CD14-positive monocyte (primary cell): Measurements from ENCODE around the gene PDE8B. TPM values are rescaled to one million over a fixed set of nuclear protein-coding genes. Genes with fewer than 3 reads are reported as not detected.

Experiments
- DNase-seq, 3 donors: peaks; one replicate each; pipeline ENCODE4 v3.0.0-alpha.2; 2011 to 2022
- H2AFZ ChIP-seq: 2 replicates; pipeline ENCODE4 v1.6.0; 2012; ENCODE audit warnings: mild to moderate bottlenecking, low read depth, low read length, inconsistent platforms; ENCODE audit not compliant: insufficient read depth, poor library complexity, severe bottlenecking
- H3K27ac ChIP-seq, 2 donors: 1 replicate in 1 of 2; 2 replicates in 1 of 2; pipeline ENCODE4 v1.5.1; 2012 to 2013; ENCODE audit warnings: low read length in 2 of 2, control low read depth in 1 of 2, inconsistent platforms in 1 of 2, low read depth in 1 of 2, mild to moderate bottlenecking in 1 of 2
- H3K27me3 ChIP-seq, 2 donors: one replicate each; pipeline versions ENCODE4 v1.6.0 to v1.6.1; 2011 to 2013; ENCODE audit warnings: low read length in 2 of 2; ENCODE audit not compliant: control insufficient read depth in 2 of 2, insufficient read depth in 2 of 2
- H3K36me3 ChIP-seq, 2 donors: replicated peaks in 1 of 2; 1 replicate in 1 of 2; 2 replicates in 1 of 2; pipeline versions ENCODE4 v1.5.1 to v1.6.1; 2012 to 2013; ENCODE audit warnings: low read length in 2 of 2, control low read depth in 1 of 2, inconsistent platforms in 1 of 2, mild to moderate bottlenecking in 1 of 2; ENCODE audit not compliant: insufficient read depth in 2 of 2, control insufficient read depth in 1 of 2
- H3K4me1 ChIP-seq, 2 donors: 1 replicate in 1 of 2; 2 replicates in 1 of 2; pipeline versions ENCODE4 v1.5.1 to v1.6.1; 2012 to 2013; ENCODE audit warnings: low read length in 2 of 2, control low read depth in 1 of 2, inconsistent platforms in 1 of 2, mild to moderate bottlenecking in 1 of 2, moderate library complexity in 1 of 2; ENCODE audit not compliant: insufficient read depth in 2 of 2, control insufficient read depth in 1 of 2
- H3K4me2 ChIP-seq: replicated peaks from 2 replicates; pipeline ENCODE3; 2012; ENCODE audit warnings: low read length, moderate library complexity, mild to moderate bottlenecking; ENCODE audit not compliant: poor library complexity, severe bottlenecking; ENCODE audit errors: extremely low read depth
- H3K4me3 ChIP-seq, 3 experiments: fragments of 200-600 bp in 1 of 3; sonication (generic) in 1 of 3; replicated peaks in 1 of 3; 1 replicate in 2 of 3; 2 replicates in 1 of 3; pipeline ENCODE4 v1.5.1; 2011 to 2013; ENCODE audit warnings: low read length in 3 of 3, mild to moderate bottlenecking in 3 of 3, control low read depth in 2 of 3, low read depth in 2 of 3, inconsistent platforms in 1 of 3, moderate library complexity in 1 of 3
- H3K79me2 ChIP-seq: 2 replicates; pipeline ENCODE4 v1.6.0; 2012; ENCODE audit warnings: mild to moderate bottlenecking, control low read depth, inconsistent platforms, low read length, moderate library complexity; ENCODE audit not compliant: insufficient read depth
- H3K9ac ChIP-seq: 2 replicates; pipeline ENCODE4 v1.6.0; 2017; ENCODE audit warnings: low read length, mild to moderate bottlenecking; ENCODE audit not compliant: insufficient read depth, poor library complexity, severe bottlenecking
- H3K9me3 ChIP-seq, 2 donors: replicated peaks in 1 of 2; 1 replicate in 1 of 2; 2 replicates in 1 of 2; pipeline versions ENCODE4 v1.5.1 to v1.6.1; 2012 to 2013; ENCODE audit warnings: low read length in 2 of 2, control low read depth in 1 of 2; ENCODE audit not compliant: control insufficient read depth in 1 of 2, insufficient read depth in 1 of 2
- H4K20me1 ChIP-seq: 2 replicates; pipeline ENCODE4 v1.6.0; 2012; ENCODE audit warnings: mild to moderate bottlenecking, low read length, control low read depth, moderate library complexity; ENCODE audit not compliant: insufficient read depth
- H3K27ac Mint-ChIP-seq, 7 donors: one replicate each; pipeline ENCODE4 v1.8.0; 2020; ENCODE audit warnings: mild to moderate bottlenecking in 7 of 7, mixed read lengths in 7 of 7, moderate library complexity in 6 of 7, inconsistent platforms in 2 of 7
- H3K27me3 Mint-ChIP-seq, 3 donors: one replicate each; pipeline ENCODE4 v1.8.0; 2021 to 2022; ENCODE audit warnings: low read depth in 3 of 3, mild to moderate bottlenecking in 3 of 3, mixed read lengths in 3 of 3, moderate library complexity in 3 of 3, inconsistent platforms in 1 of 3
- H3K36me3 Mint-ChIP-seq, 2 donors: one replicate each; pipeline ENCODE4 v1.8.0; 2020; ENCODE audit warnings: mixed read lengths in 2 of 2, inconsistent platforms in 1 of 2, mild to moderate bottlenecking in 1 of 2
- H3K4me1 Mint-ChIP-seq: one replicate; pipeline ENCODE4 v1.8.0; 2020; ENCODE audit warnings: mild to moderate bottlenecking, mixed read lengths
- H3K4me3 Mint-ChIP-seq, 2 donors: one replicate each; pipeline ENCODE4 v1.8.0; 2020; ENCODE audit warnings: mild to moderate bottlenecking in 2 of 2, mixed read lengths in 2 of 2, moderate library complexity in 1 of 2
- H3K9me3 Mint-ChIP-seq, 7 donors: one replicate each; pipeline ENCODE4 v1.8.0; 2020 to 2022; ENCODE audit warnings: mixed read lengths in 7 of 7, mild to moderate bottlenecking in 6 of 7, moderate library complexity in 6 of 7, inconsistent platforms in 2 of 7
- WGBS: methylation state at CpG from one replicate; pipeline ENCODE4 v1.1.5; 2013; ENCODE audit warnings: missing lambda C conversion rate; ENCODE audit not compliant: insufficient coverage; 5-methylcytosine and 5-hydroxymethylcytosine counted together
- intact Hi-C, 2 donors: fragments of 100-400 bp; cut with micrococcal nuclease; formaldehyde crosslinking; loops; one replicate each; pipeline versions ENCODE4 v1.15.0 to v1.15.1; 2023
- polyA plus RNA-seq, 3 donors: library from polyadenylated mRNA; depleted of rRNA in 1 of 3; unstranded in 2 of 3; stranded (reverse) in 1 of 3; fragments of 300-500 nt in 2 of 3; fragments of >200 nt in 1 of 3; fragmentation: Illumina TruSeq in 2 of 3; gene quantifications; 1 replicate in 2 of 3; 2 replicates in 1 of 3; pipeline ENCODE4 v1.2.3, GENCODE V29; 2012 to 2021
- TF ChIP-seq, protein P1 (sequence below): fragments of 200-600 bp; IDR thresholded peaks from one replicate; pipeline ENCODE4 v1.8.0; 2022; ENCODE audit warnings: antibody characterized with exemption, mild to moderate bottlenecking

The PDE8B gene
- polyA plus RNA-seq, 3 donors, result 0.11 to 0.61 (median 0.29) TPM

- TF ChIP-seq, protein P1, sequence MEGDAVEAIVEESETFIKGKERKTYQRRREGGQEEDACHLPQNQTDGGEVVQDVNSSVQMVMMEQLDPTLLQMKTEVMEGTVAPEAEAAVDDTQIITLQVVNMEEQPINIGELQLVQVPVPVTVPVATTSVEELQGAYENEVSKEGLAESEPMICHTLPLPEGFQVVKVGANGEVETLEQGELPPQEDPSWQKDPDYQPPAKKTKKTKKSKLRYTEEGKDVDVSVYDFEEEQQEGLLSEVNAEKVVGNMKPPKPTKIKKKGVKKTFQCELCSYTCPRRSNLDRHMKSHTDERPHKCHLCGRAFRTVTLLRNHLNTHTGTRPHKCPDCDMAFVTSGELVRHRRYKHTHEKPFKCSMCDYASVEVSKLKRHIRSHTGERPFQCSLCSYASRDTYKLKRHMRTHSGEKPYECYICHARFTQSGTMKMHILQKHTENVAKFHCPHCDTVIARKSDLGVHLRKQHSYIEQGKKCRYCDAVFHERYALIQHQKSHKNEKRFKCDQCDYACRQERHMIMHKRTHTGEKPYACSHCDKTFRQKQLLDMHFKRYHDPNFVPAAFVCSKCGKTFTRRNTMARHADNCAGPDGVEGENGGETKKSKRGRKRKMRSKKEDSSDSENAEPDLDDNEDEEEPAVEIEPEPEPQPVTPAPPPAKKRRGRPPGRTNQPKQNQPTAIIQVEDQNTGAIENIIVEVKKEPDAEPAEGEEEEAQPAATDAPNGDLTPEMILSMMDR, result no peak
- H3K9ac ChIP-seq, result no peak overlapping the region
- H2AFZ ChIP-seq, result no peak overlapping the region
- DNase-seq, result no peak
- no peaks in the 10 kb centered on the region for H3K9me3 ChIP-seq
- Mint-ChIP-seq H3K4me3 (no peak overlapping the region), H3K4me1 (peaks cover 3% of the 10 kb centered on the region), H3K36me3 (no peaks in the 10 kb centered on the region), H3K27me3 (peaks cover 0 to 10% (median 8%) of the 10 kb centered on the region in 3 donors), H3K9me3 (peaks cover 0 to 3% (median 0%) of the 10 kb centered on the region in 7 donors), H3K27ac (no peak overlapping the region)
- H3K4me3 ChIP-seq, result no peak overlapping the region
- no peaks in the 10 kb centered on the region for H3K4me1 ChIP-seq
- H3K79me2 ChIP-seq, result no peaks in the 10 kb centered on the region
- no peaks in the 10 kb centered on the region for H3K27me3 ChIP-seq
- no peak overlapping the region for H3K4me2 ChIP-seq
- 76% methylated on average over 8 of the region's 9 CpGs for WGBS
- no peaks in the 10 kb centered on the region for H4K20me1 ChIP-seq
- no peaks in the 10 kb centered on the region for H3K36me3 ChIP-seq
- H3K27ac ChIP-seq, result no peak overlapping the region
- intact Hi-C loops, result no loop called here
Observed at GRCh38 chr5:77168161-77168878, 42.2 kb upstream of the PDE8B start.

- H3K4me3 ChIP-seq, result no peak overlapping the region
- H3K4me2 ChIP-seq, result no peak overlapping the region
- no peaks in the 10 kb centered on the region for H3K79me2 ChIP-seq
- H2AFZ ChIP-seq, result no peak overlapping the region
- H3K4me1 Mint-ChIP-seq, result peaks cover 3% of the 10 kb centered on the region
- no peaks in the 10 kb centered on the region for H3K36me3 ChIP-seq
- no peaks in the 10 kb centered on the region for H4K20me1 ChIP-seq
- H3K27me3 Mint-ChIP-seq, result peaks cover 0 to 10% (median 8%) of the 10 kb centered on the region in 3 donors
- intact Hi-C loops, result no loop called here
- no peak overlapping the region for H3K9ac ChIP-seq
- H3K4me1 ChIP-seq, result no peaks in the 10 kb centered on the region
- H3K4me3 Mint-ChIP-seq, result no peak overlapping the region
- no peaks in the 10 kb centered on the region for H3K27me3 ChIP-seq
- no CpG with 5 or more reads among the region's 3 CpGs for WGBS
- no peaks in the 10 kb centered on the region for H3K36me3 Mint-ChIP-seq
- TF ChIP-seq, protein P1, result no peak
- peaks cover 0 to 3% (median 0%) of the 10 kb centered on the region in 7 donors for H3K9me3 Mint-ChIP-seq
- no peak overlapping the region for H3K27ac Mint-ChIP-seq
- no peak overlapping the region for H3K27ac ChIP-seq
- no peak for DNase-seq
- no peaks in the 10 kb centered on the region for H3K9me3 ChIP-seq
Observed at GRCh38 chr5:77168879-77169244, 41.6 kb upstream of the PDE8B start.
